ENCODE results near the gene SZRD1. TPM values are rescaled to one million over a fixed set of nuclear protein-coding genes. Genes with fewer than 3 reads are reported as not detected.

SZRD1 gene
- total and polyA plus RNA-seq, 3 donors from 2014 or later: 47.8 to 88.5 (median 57.9) TPM

GRCh38 chr1:16326833-16327404 is 40.1 kb upstream of the SZRD1 start:
- no peaks in the 10 kb centered on the region for H3K9me3 ChIP-seq
- no peak overlapping the region for H3K4me3 ChIP-seq
- no peak overlapping the region for H3K27ac ChIP-seq
- 73 to 81% methylated on average over 5 of the region's 5 CpGs for WGBS, 2 donors
- H3K36me3 ChIP-seq (ENCODE audit: low read depth, missing control alignments): no peaks in the 10 kb centered on the region
- no peak for TF ChIP-seq CTCF (IDR thresholded peaks at IDR 0.05)
- TF ChIP-seq POLR2A (IDR thresholded peaks at IDR 0.05): no peak
- H3K4me1 ChIP-seq: no peaks in the 10 kb centered on the region
- intact Hi-C loops (cut with DNase I; ENCODE audit: low total_unique reads): no loop called here
- H3K27me3 ChIP-seq: no peaks in the 10 kb centered on the region
- no peak for DNase-seq

- TF ChIP-seq POLR2A (IDR thresholded peaks at IDR 0.05): no peak
- no peak for TF ChIP-seq CTCF (IDR thresholded peaks at IDR 0.05)
- Histone ChIP-seq H3K4me3 (no peak overlapping the region), H3K27me3 (no peaks in the 10 kb centered on the region), H3K4me1 (peaks cover 9% of the 10 kb centered on the region), H3K9me3 (no peaks in the 10 kb centered on the region), H3K27ac (no peak overlapping the region), H3K36me3 (ENCODE audit: low read depth, missing control alignments) (no peaks in the 10 kb centered on the region)
- WGBS, 2 donors: 86 to 95% methylated on average over 7 of the region's 7 CpGs
- DNase-seq: no peak
- intact Hi-C loops (cut with DNase I; ENCODE audit: low total_unique reads): no loop called here
These were observed 32.2 kb upstream of the SZRD1 start for GRCh38 chr1:16334655-16335340.

GRCh38 chr1:16338961-16339360 is 28.1 kb upstream of the SZRD1 start:
- no peak for DNase-seq
- H3K9me3 ChIP-seq: no peaks in the 10 kb centered on the region

GRCh38 chr1:16340673-16341072 is 26.4 kb upstream of the SZRD1 start:
- no peaks in the 10 kb centered on the region for H3K9me3 ChIP-seq
- TF ChIP-seq POLR2A (IDR thresholded peaks at IDR 0.05) (no peak), CTCF (IDR thresholded peaks at IDR 0.05) (no peak)
- no peak overlapping the region for H3K4me3 ChIP-seq
- no peak for DNase-seq
- WGBS, 2 donors: 61 to 66% methylated on average over 1 of the region's 1 CpG
- no peak overlapping the region for H3K27ac ChIP-seq
- no peaks in the 10 kb centered on the region for H3K27me3 ChIP-seq
- peaks cover 9% of the 10 kb centered on the region for H3K4me1 ChIP-seq
- intact Hi-C loops (cut with DNase I; ENCODE audit: low total_unique reads): no loop called here
- no peaks in the 10 kb centered on the region for H3K36me3 ChIP-seq (ENCODE audit: low read depth, missing control alignments)

More at GRCh38 chr1:16338961-16339360, 28.1 kb upstream of the SZRD1 start:
- Histone ChIP-seq H3K27ac (no peak overlapping the region), H3K4me3 (no peak overlapping the region), H3K36me3 (ENCODE audit: low read depth, missing control alignments) (no peaks in the 10 kb centered on the region), H3K4me1 (peaks cover 9% of the 10 kb centered on the region), H3K27me3 (no peaks in the 10 kb centered on the region)
- 82 to 85% methylated on average over 4 to 5 of the region's 5 CpGs for WGBS, 2 donors
- TF ChIP-seq CTCF (IDR thresholded peaks at IDR 0.05) (no peak), POLR2A (IDR thresholded peaks at IDR 0.05) (no peak)
- intact Hi-C loops (cut with DNase I; ENCODE audit: low total_unique reads): no loop called here
